GM18861 (cell line): ENCODE results near the gene RASA3.
"Not testable (repeated sequence)": the region's sequence is repeated elsewhere in the genome, so short reads cannot be mapped to it uniquely, and the experiment has no call there.

Experiments
- ATAC-seq: cut with Tn5 transposase; IDR thresholded peaks from one replicate; pipeline ENCODE4 v1.9.1; 2021; ENCODE audit not compliant: unreplicated experiment

RASA3 gene

GRCh38 chr13:114115796-114116195, 16.6 kb downstream of the RASA3 start:
- no peak for ATAC-seq

GRCh38 chr13:114115191-114115671, 17.2 kb downstream of the RASA3 start:
- no peak for ATAC-seq

- ATAC-seq, result not testable (repeated sequence)
Observed at GRCh38 chr13:114114666-114115065, 17.8 kb downstream of the RASA3 start.

GRCh38 chr13:114114006-114114640, 18.3 kb downstream of the RASA3 start:
- ATAC-seq, result no peak

GRCh38 chr13:114113395-114113794, 19.0 kb downstream of the RASA3 start:
- not testable (repeated sequence) for ATAC-seq

GRCh38 chr13:114112826-114113322, 19.5 kb downstream of the RASA3 start:
- no peak for ATAC-seq

GRCh38 chr13:114112231-114112825, 20.1 kb downstream of the RASA3 start:
- ATAC-seq, result no peak

- ATAC-seq, result no peak
Observed at GRCh38 chr13:114111577-114111976, 20.8 kb downstream of the RASA3 start.

GRCh38 chr13:114110830-114111189, 21.6 kb downstream of the RASA3 start:
- ATAC-seq, result not testable (repeated sequence)

GRCh38 chr13:114110091-114110829, 22.2 kb downstream of the RASA3 start:
- ATAC-seq, result no peak

GRCh38 chr13:114109641-114110041, 22.8 kb downstream of the RASA3 start:
- no peak for ATAC-seq

- ATAC-seq, result no peak
Observed at GRCh38 chr13:114108894-114109293, 23.5 kb downstream of the RASA3 start.

- no peak for ATAC-seq
Observed at GRCh38 chr13:114108141-114108761, 24.2 kb downstream of the RASA3 start.

GRCh38 chr13:114107686-114108081, 24.7 kb downstream of the RASA3 start:
- no peak for ATAC-seq

GRCh38 chr13:114106991-114107685, 25.3 kb downstream of the RASA3 start:
- no peak for ATAC-seq

GRCh38 chr13:114106526-114106925, 25.9 kb downstream of the RASA3 start:
- no peak for ATAC-seq

GRCh38 chr13:114105521-114106225, 26.8 kb downstream of the RASA3 start:
- ATAC-seq, result no peak

GRCh38 chr13:114104655-114105520, 27.5 kb downstream of the RASA3 start:
- ATAC-seq, result no peak
